Smooth muscle cell (in vitro differentiated cells): ENCODE results near the gene TMCC2. TPM values are rescaled to one million over a fixed set of nuclear protein-coding genes. Genes with fewer than 3 reads are reported as not detected.

Experiments
- DNase-seq: peaks from one replicate; lab custom pipeline; 2025; ENCODE audit not compliant: unreplicated experiment; lab: John Stamatoyannopoulos, UW
- H2AFZ ChIP-seq: fragments of 200-600 bp; sonication (generic); 2 replicates; pipeline ENCODE4 v1.6.0; 2016; ENCODE audit warnings: antibody characterized with exemption, low read depth, mild to moderate bottlenecking
- H3F3A ChIP-seq: fragments of 200-600 bp; sonication (generic); 2 replicates; pipeline ENCODE4 v1.6.0; 2017; ENCODE audit warnings: antibody characterized with exemption, low read depth
- H3K27ac ChIP-seq: fragments of 200-600 bp; sonication (generic); 2 replicates; pipeline ENCODE4 v1.5.1; 2016; ENCODE audit warnings: low read depth, mild to moderate bottlenecking
- H3K27me3 ChIP-seq: fragments of 200-600 bp; sonication (generic); 2 replicates; pipeline ENCODE4 v1.6.1; 2016; ENCODE audit warnings: low read depth, mild to moderate bottlenecking
- H3K36me3 ChIP-seq: fragments of 200-600 bp; sonication (generic); 2 replicates; pipeline ENCODE4 v1.5.1; 2016; ENCODE audit warnings: low read depth
- H3K4me1 ChIP-seq: fragments of 200-600 bp; sonication (generic); 2 replicates; pipeline ENCODE4 v1.5.1; 2016; ENCODE audit warnings: low read depth
- H3K4me2 ChIP-seq: fragments of 200-600 bp; sonication (generic); 2 replicates; pipeline ENCODE4 v1.6.0; 2016; ENCODE audit warnings: mild to moderate bottlenecking
- H3K4me3 ChIP-seq: fragments of 200-600 bp; sonication (generic); 2 replicates; pipeline ENCODE4 v1.5.1; 2016; ENCODE audit warnings: mild to moderate bottlenecking
- H3K79me2 ChIP-seq: fragments of 200-600 bp; sonication (generic); 2 replicates; pipeline ENCODE4 v1.6.0; 2016; ENCODE audit warnings: low read depth, mild to moderate bottlenecking
- H3K9ac ChIP-seq: fragments of 200-600 bp; sonication (generic); 2 replicates; pipeline ENCODE4 v1.6.0; 2016; ENCODE audit warnings: low read depth
- H3K9me3 ChIP-seq: fragments of 200-600 bp; sonication (generic); replicated peaks from 2 replicates; pipeline ENCODE4 v1.5.1; 2016; ENCODE audit warnings: low read depth
- H4K20me1 ChIP-seq: fragments of 200-600 bp; sonication (generic); 2 replicates; pipeline ENCODE4 v1.6.0; 2016; ENCODE audit warnings: low read depth
- WGBS: methylation state at CpG from one replicate; pipeline ENCODE4 v1.1.7; 2016; ENCODE audit warnings: low lambda C conversion rate; 5-methylcytosine and 5-hydroxymethylcytosine counted together
- polyA plus RNA-seq: library from polyadenylated mRNA; unstranded; fragments of >200 nt; fragmentation: Nextera tagmentation; extraction: Ambion mirVana; gene quantifications from 2 replicates; pipeline ENCODE4 v1.2.1, GENCODE V29; 2016
- total RNA-seq: library from RNA; depleted of rRNA; stranded (reverse); fragments of >200 nt; gene quantifications from 2 replicates; pipeline ENCODE4 v1.2.3, GENCODE V29; 2014
- TF ChIP-seq, protein P1 (sequence below): fragments of 200-600 bp; sonication (generic); IDR thresholded peaks from 2 replicates; pipeline ENCODE4 v1.5.1; 2017; ENCODE audit warnings: borderline replicate concordance, mild to moderate bottlenecking, antibody characterized with exemption; ENCODE audit not compliant: insufficient read depth, poor library complexity, severe bottlenecking

TMCC2 gene
- total and polyA plus RNA-seq, 2 experiments from 2014 or later: 3.3 to 5.6 TPM

- Histone ChIP-seq H2AFZ (peak overlapping the region; percentile 92), H3K79me2 (peaks cover 34% of the 10 kb centered on the region), H3K36me3 (no peaks in the 10 kb centered on the region), H3K4me2 (peak overlapping the region; percentile 96), H3K4me1 (no peaks in the 10 kb centered on the region), H3K27ac (no peak overlapping the region), H3K4me3 (peak overlapping the region; percentile 94), H3F3A (no peaks in the 10 kb centered on the region), H4K20me1 (peaks cover 16% of the 10 kb centered on the region), H3K27me3 (peaks cover 8% of the 10 kb centered on the region), H3K9ac (peak overlapping the region; percentile 76), H3K9me3 (no peaks in the 10 kb centered on the region)
- 65% methylated on average over 13 of the region's 13 CpGs for whole genome bisulfite sequencing
- TF ChIP-seq, protein P1, sequence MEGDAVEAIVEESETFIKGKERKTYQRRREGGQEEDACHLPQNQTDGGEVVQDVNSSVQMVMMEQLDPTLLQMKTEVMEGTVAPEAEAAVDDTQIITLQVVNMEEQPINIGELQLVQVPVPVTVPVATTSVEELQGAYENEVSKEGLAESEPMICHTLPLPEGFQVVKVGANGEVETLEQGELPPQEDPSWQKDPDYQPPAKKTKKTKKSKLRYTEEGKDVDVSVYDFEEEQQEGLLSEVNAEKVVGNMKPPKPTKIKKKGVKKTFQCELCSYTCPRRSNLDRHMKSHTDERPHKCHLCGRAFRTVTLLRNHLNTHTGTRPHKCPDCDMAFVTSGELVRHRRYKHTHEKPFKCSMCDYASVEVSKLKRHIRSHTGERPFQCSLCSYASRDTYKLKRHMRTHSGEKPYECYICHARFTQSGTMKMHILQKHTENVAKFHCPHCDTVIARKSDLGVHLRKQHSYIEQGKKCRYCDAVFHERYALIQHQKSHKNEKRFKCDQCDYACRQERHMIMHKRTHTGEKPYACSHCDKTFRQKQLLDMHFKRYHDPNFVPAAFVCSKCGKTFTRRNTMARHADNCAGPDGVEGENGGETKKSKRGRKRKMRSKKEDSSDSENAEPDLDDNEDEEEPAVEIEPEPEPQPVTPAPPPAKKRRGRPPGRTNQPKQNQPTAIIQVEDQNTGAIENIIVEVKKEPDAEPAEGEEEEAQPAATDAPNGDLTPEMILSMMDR: no peak
- DNase-seq: no peak
Measured at GRCh38 chr1:205211839-205212536, 15.8 kb upstream of the TMCC2 start.

DNA sequence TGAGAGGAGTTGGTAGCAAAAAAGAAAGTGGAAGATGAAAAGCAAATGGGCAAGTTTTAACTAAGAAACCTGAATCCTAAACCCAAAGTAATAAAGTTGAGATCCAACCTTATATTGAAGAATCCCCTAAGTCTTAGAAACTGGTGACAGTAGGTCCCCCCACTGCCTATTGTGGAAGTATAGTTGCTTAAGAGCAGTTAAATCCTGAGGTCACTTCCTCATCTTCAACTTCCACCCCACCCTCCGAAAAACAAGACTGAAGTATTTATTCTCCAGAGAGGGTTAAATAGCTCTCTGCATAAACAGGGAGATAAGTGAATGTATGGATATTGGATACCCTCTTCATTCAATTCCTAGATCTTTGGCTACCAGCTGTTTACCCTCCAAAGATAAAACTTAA is 13.0 kb upstream of the TMCC2 start:
- WGBS: 83% methylated on average over 1 of the region's 1 CpG
- H4K20me1 ChIP-seq: no peaks in the 10 kb centered on the region
- no peak overlapping the region for H3K27ac ChIP-seq
- peaks cover 8% of the 10 kb centered on the region for H3K27me3 ChIP-seq
- TF ChIP-seq, protein P1: no peak
- no peak overlapping the region for H3K4me2 ChIP-seq
- H2AFZ ChIP-seq: no peak overlapping the region
- H3K4me1 ChIP-seq: no peaks in the 10 kb centered on the region
- H3K4me3 ChIP-seq: no peak overlapping the region
- H3K79me2 ChIP-seq: peaks cover 9% of the 10 kb centered on the region
- DNase-seq: no peak
- H3K36me3 ChIP-seq: no peaks in the 10 kb centered on the region
- no peak overlapping the region for H3K9ac ChIP-seq
- no peaks in the 10 kb centered on the region for H3F3A ChIP-seq
- no peaks in the 10 kb centered on the region for H3K9me3 ChIP-seq

- Histone ChIP-seq H3K27ac (no peak overlapping the region), H3K27me3 (peaks cover 8% of the 10 kb centered on the region)
- WGBS: 86% methylated on average over 4 of the region's 4 CpGs
Measured at GRCh38 chr1:205216588-205216987, 11.2 kb upstream of the TMCC2 start.

More at GRCh38 chr1:205216588-205216987, 11.2 kb upstream of the TMCC2 start:
- Histone ChIP-seq H3K79me2 (no peaks in the 10 kb centered on the region), H4K20me1 (no peaks in the 10 kb centered on the region), H3K36me3 (no peaks in the 10 kb centered on the region), H3K9ac (no peak overlapping the region), H2AFZ (no peak overlapping the region), H3F3A (no peaks in the 10 kb centered on the region), H3K9me3 (no peaks in the 10 kb centered on the region), H3K4me1 (no peaks in the 10 kb centered on the region), H3K4me3 (no peak overlapping the region), H3K4me2 (no peak overlapping the region)
- TF ChIP-seq, protein P1: no peak
- no peak for DNase-seq
